Measurements from ENCODE around the gene VEGFB. TPM values are rescaled to one million over a fixed set of nuclear protein-coding genes. Genes with fewer than 3 reads are reported as not detected.
A peak's percentile ranks its signal among the peaks of the same experiment; 100 is the strongest.

The VEGFB gene
- total and polyA plus RNA-seq, 2 donors (not counting 3 experiments of a cell fraction or from before 2014, with no cell fraction given) = 19.3 to 98.1 TPM

- Histone ChIP-seq H4K20me1 (replicated peaks; ENCODE audit: control insufficient read depth, extremely low read depth, insufficient read depth, low read length) (no peaks in the 10 kb centered on the region), H3K9me1 (replicated peaks; ENCODE audit: control insufficient read depth, extremely low read depth, insufficient read depth, low read length) (no peaks in the 10 kb centered on the region), H3K4me2 (ENCODE audit: insufficient read depth, low read length) (peak overlapping the region; percentile 71), H3K27me3 (ENCODE audit: control insufficient read depth in 2 of 2, insufficient read depth in 2 of 2, low read length in 2 of 2) (no peaks in the 10 kb centered on the region), H3K27ac (ENCODE audit: insufficient read depth, low read depth, low read length) (no peak overlapping the region), H3K9ac (replicated peaks; ENCODE audit: extremely low read depth, insufficient read depth, low read length) (peak overlapping the region; percentile 6), H3K79me2 (ENCODE audit: control insufficient read depth, insufficient read depth, low read length) (no peaks in the 10 kb centered on the region), H3K36me3 (ENCODE audit: control insufficient read depth in 2 of 2, extremely low read depth in 1 of 2, insufficient read depth in 2 of 2, low read length in 2 of 2) (peaks cover 6 to 8% of the 10 kb centered on the region in 2 experiments), H3K4me3 (replicated peaks in 1 of 3; ENCODE audit: insufficient read depth in 1 of 3, low read depth in 1 of 3, low read length in 3 of 3) (peak overlapping the region; percentile 48 to 63 (median 51)), H2AFZ (ENCODE audit: low read depth, low read length) (no peak overlapping the region), H3K9me3 (replicated peaks; ENCODE audit: control insufficient read depth, insufficient read depth, low read length) (no peaks in the 10 kb centered on the region), H3K4me1 (ENCODE audit: control insufficient read depth, extremely low read depth, insufficient read depth, low read length) (peaks cover 10% of the 10 kb centered on the region)
- dilution Hi-C loops (cut with MboI; ENCODE audit: extremely low pct_ligation_motif_present, low sequenced_read_pairs) = no loop called here
- TF ChIP-seq GATA2 (IDR thresholded peaks at IDR 0.05; ENCODE audit: insufficient read depth, insufficient read length, low read depth, low read length) = no peak
- TF ChIP-seq FOS (IDR thresholded peaks at IDR 0.05; ENCODE audit: borderline replicate concordance, insufficient read depth, low read length) = no peak
- TF ChIP-seq JUN (IDR thresholded peaks at IDR 0.05; ENCODE audit: borderline replicate concordance, insufficient read depth, insufficient read length, low read depth) = no peak
- no peak for TF ChIP-seq EZH2 (IDR thresholded peaks at IDR 0.05; ENCODE audit: borderline replicate concordance, low read depth, low read length, severe bottlenecking)
- TF ChIP-seq CTCF (IDR thresholded peaks at IDR 0.05; ENCODE audit: extremely low read depth in 1 of 2, insufficient read depth in 1 of 2, low read depth in 1 of 2, low read length in 2 of 2) = no peak
- TF ChIP-seq, protein P1, sequence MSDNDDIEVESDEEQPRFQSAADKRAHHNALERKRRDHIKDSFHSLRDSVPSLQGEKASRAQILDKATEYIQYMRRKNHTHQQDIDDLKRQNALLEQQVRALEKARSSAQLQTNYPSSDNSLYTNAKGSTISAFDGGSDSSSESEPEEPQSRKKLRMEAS (IDR thresholded peaks at IDR 0.05; ENCODE audit: insufficient read depth, insufficient read length) = no peak
- TF ChIP-seq POLR2A (IDR thresholded peaks at IDR 0.05; ENCODE audit: low read depth, low read length) = no peak
- no peak for TF ChIP-seq POLR2AphosphoS5 (IDR thresholded peaks at IDR 0.05; ENCODE audit: insufficient read depth, low read depth, low read length)
- no peak for TF ChIP-seq MYC (IDR thresholded peaks at IDR 0.05; ENCODE audit: low read depth, low read length)
- FAIRE-seq (no peak), DNase-seq (ENCODE audit: low read depth, low spot score) (no peak)
- intact Hi-C loops (cut with micrococcal nuclease) = loop anchor here (5.0 kb wide), 1 partner anchor 48 kb away; the partner anchor contains the start of gene STIP1
- BruUV-seq (replicated peaks) = no TSS peak
- ChIA-PET CTCF (interaction anchor here (1.9 to 2.1 kb wide), 3 partner anchors 30 to 66 kb away, joined by 6 to 10 read pairs (median 7); no protein-coding TSS in a partner anchor), POLR2A (no interaction called here)
Observed at GRCh38 chr11:64234647-64235379, 429 bp downstream of the VEGFB start.
